ENCODE results near the gene CISH.

Gene CISH

GRCh38 chr3:50592568-50592967 is 19.0 kb downstream of the CISH start:
- DNase-seq, result no peak

GRCh38 chr3:50591196-50591741 is 20.3 kb downstream of the CISH start:
- DNase-seq, result no peak

- no peak for DNase-seq
These were observed 22.7 kb downstream of the CISH start for GRCh38 chr3:50588759-50589433.

GRCh38 chr3:50587806-50588758 is 23.5 kb downstream of the CISH start:
- DNase-seq, result peak; percentile 42

- no peak for DNase-seq
These were observed 24.2 kb downstream of the CISH start for GRCh38 chr3:50587373-50587772.

- DNase-seq, result no peak
These were observed 24.9 kb downstream of the CISH start for GRCh38 chr3:50586763-50587070.

- no peak for DNase-seq
These were observed 25.4 kb downstream of the CISH start for GRCh38 chr3:50585919-50586762.

- no peak for DNase-seq
These were observed 27.2 kb downstream of the CISH start for GRCh38 chr3:50584391-50584790.

- DNase-seq, result no peak
These were observed 27.7 kb downstream of the CISH start for GRCh38 chr3:50583897-50584296.

GRCh38 chr3:50582083-50582482 is 29.5 kb downstream of the CISH start:
- no peak for DNase-seq

- DNase-seq, result no peak
These were observed 30.1 kb downstream of the CISH start for GRCh38 chr3:50581459-50581842.

- no peak for DNase-seq
These were observed 30.7 kb downstream of the CISH start for GRCh38 chr3:50580683-50581458.

- DNase-seq, result no peak
These were observed 34.2 kb downstream of the CISH start for GRCh38 chr3:50577348-50577747.

- DNase-seq, result no peak
These were observed 36.2 kb downstream of the CISH start for GRCh38 chr3:50575372-50575771.

GRCh38 chr3:50574444-50574831 is 37.1 kb downstream of the CISH start:
- no peak for DNase-seq

- peak; percentile 9 for DNase-seq
These were observed 37.8 kb downstream of the CISH start for GRCh38 chr3:50573566-50574443.

GRCh38 chr3:50572801-50573371 is 38.7 kb downstream of the CISH start:
- no peak for DNase-seq

- DNase-seq, result peak; percentile 72
These were observed 39.4 kb downstream of the CISH start for GRCh38 chr3:50572158-50572557.

- no peak for DNase-seq
These were observed 40.1 kb downstream of the CISH start for GRCh38 chr3:50571486-50571885.

GRCh38 chr3:50570508-50571279 is 40.9 kb downstream of the CISH start:
- no peak for DNase-seq
